ENCODE results near the gene HTT-AS. TPM values are rescaled to one million over a fixed set of nuclear protein-coding genes. Genes with fewer than 3 reads are reported as not detected.

The HTT-AS gene
- total and polyA plus RNA-seq, 2 of the 13 experiments (the other 11 are each of a cell fraction or from before 2014, with no cell fraction given), result not detected

GRCh38 chr4:3036131-3036952, 38.0 kb downstream of the HTT-AS start:
- intact Hi-C loops (cut with micrococcal nuclease; ENCODE audit: unreplicated experiment), result no loop called here
- POLR2A ChIA-PET, result interaction anchor here (1.3 to 1.9 kb wide), 2 partner anchors 12 to 27 kb away, joined by 3 to 7 read pairs; no protein-coding TSS in a partner anchor
- H3K79me2 ChIP-seq (ENCODE audit: insufficient read depth, low read length), result no peaks in the 10 kb centered on the region
- TF ChIP-seq POLR2G (IDR thresholded peaks at IDR 0.05; ENCODE audit: low read depth, low read length), result peak; percentile 48; the same call in 1 of the 2 replicates
- 0 out of 2 replicates have a peak, but pooled peaks have one; percentile 15 for TF ChIP-seq GATAD1 (CRISPR knock-in tag; IDR thresholded peaks at IDR 0.05)
- TF ChIP-seq STAG1 (CRISPR knock-in tag; IDR thresholded peaks at IDR 0.05), result no peak
- 0 out of 2 replicates have a peak, but pooled peaks have one; percentile 33 for TF ChIP-seq ZNF792 (CRISPR knock-in tag; IDR thresholded peaks at IDR 0.05)
- 0 out of 2 replicates have a peak, but pooled peaks have one; percentile 48 for TF ChIP-seq MYPOP (CRISPR knock-in tag; IDR thresholded peaks at IDR 0.05)
- no peak for TF ChIP-seq ZBED4 (CRISPR knock-in tag; IDR thresholded peaks at IDR 0.05; ENCODE audit: borderline replicate concordance)
- TF ChIP-seq ZNF614 (CRISPR knock-in tag; IDR thresholded peaks at IDR 0.05; ENCODE audit: borderline replicate concordance), result peak; percentile 57; the same call in 1 of the 2 replicates
- no peak for TF ChIP-seq ZFP36L1 (CRISPR knock-in tag; IDR thresholded peaks at IDR 0.05)
- TF ChIP-seq ZEB1 (IDR thresholded peaks at IDR 0.05; ENCODE audit: insufficient replicate concordance, low read depth), result no peak
- TF ChIP-seq HMGA1 (CRISPR knock-in tag; conservative IDR thresholded peaks at IDR 0.05), result no peak
- no peak for TF ChIP-seq ZNF589 (CRISPR knock-in tag; conservative IDR thresholded peaks at IDR 0.05)
- TF ChIP-seq ZSCAN9 (CRISPR knock-in tag; IDR thresholded peaks at IDR 0.05; ENCODE audit: borderline replicate concordance), result 0 out of 2 replicates have a peak, but pooled peaks have one; percentile 49
- TF ChIP-seq EEA1 (CRISPR knock-in tag; IDR thresholded peaks at IDR 0.05; ENCODE audit: borderline replicate concordance), result no peak
- TF ChIP-seq PATZ1 (CRISPR knock-in tag; IDR thresholded peaks at IDR 0.05), result peak; percentile 44; the same call in 1 of the 2 replicates
- TF ChIP-seq CREB1 (IDR thresholded peaks at IDR 0.05), result no peak
- TF ChIP-seq CREB1 (CRISPR knock-in tag; IDR thresholded peaks at IDR 0.05), result no peak
- TF ChIP-seq TEAD3 (CRISPR knock-in tag; optimal IDR thresholded peaks at IDR 0.05; ENCODE audit: borderline replicate concordance), result peak; percentile 19

More at GRCh38 chr4:3036131-3036952, 38.0 kb downstream of the HTT-AS start:
- Histone ChIP-seq H4K20me1 (ENCODE audit: insufficient read depth, low read length) (no peaks in the 10 kb centered on the region), H2AFZ (ENCODE audit: low read length) (peak overlapping the region; percentile 32), H3K36me3 (replicated peaks in 1 of 2; ENCODE audit: control insufficient read depth in 1 of 2, insufficient read depth in 2 of 2, low read length in 2 of 2) (no peaks in the 10 kb centered on the region), H3K9ac (ENCODE audit: insufficient read depth, low read depth, low read length) (no peak overlapping the region), H3K27ac (ENCODE audit: extremely low read length, insufficient read depth, low read length) (no peak overlapping the region), H3K9me3 (ENCODE audit: low read length) (no peaks in the 10 kb centered on the region), H3K4me1 (ENCODE audit: insufficient read depth, low read length) (peaks cover 77% of the 10 kb centered on the region), H3K27me3 (ENCODE audit: control insufficient read depth in 1 of 2, insufficient read depth in 2 of 2, low read length in 2 of 2) (peaks cover 2 to 30% of the 10 kb centered on the region in 2 experiments; a peak in 3 of 5 replicates), H3K4me3 (replicated peaks in 1 of 3; ENCODE audit: insufficient read depth in 1 of 3, low read depth in 2 of 3, low read length in 3 of 3) (peak overlapping the region; percentile 12 to 67 (median 26)), H3K4me2 (ENCODE audit: low read depth, low read length) (peak overlapping the region; percentile 99)
- DNase-seq (ENCODE audit: low spot score) (peak; percentile 28), FAIRE-seq (no peak), ATAC-seq (peak; percentile 63)
- CTCF ChIA-PET (ENCODE audit: low intra/inter-chr PET ratio, low total read pairs), result interaction anchor here (1.5 to 1.7 kb wide), 4 partner anchors 27 to 87 kb away, joined by 4 to 14 read pairs (median 6); no protein-coding TSS in a partner anchor
- 30% methylated on average over 15 of the region's 21 CpGs for WGBS (ENCODE audit: low lambda C conversion rate)
- in situ Hi-C loops (cut with HindIII; ENCODE audit: extremely low pct_ligation_motif_present, low pct_unique_long_range_greater_than_20kb), result loop anchor here (5.0 kb wide), 1 partner anchor 54 kb away; no protein-coding TSS in a partner anchor
- no TSS peak for BruUV-seq (replicated peaks)
